IMR-90 (cell line): ENCODE results near the gene NDUFB10. TPM values are rescaled to one million over a fixed set of nuclear protein-coding genes. Genes with fewer than 3 reads are reported as not detected.

Experiments used
- MXI1 ChIP-seq: IDR thresholded peaks from 2 replicates; pipeline ENCODE4 v1.6.1; 2012; ENCODE audit warnings: low read depth, mild to moderate bottlenecking, low read length, moderate library complexity, borderline replicate concordance
- RAD21 ChIP-seq: IDR thresholded peaks from 2 replicates; pipeline ENCODE4 v1.6.1; 2012; ENCODE audit warnings: low read length, improper control_type of control experiment
- polyA plus RNA-seq, 3 experiments: library from polyadenylated mRNA; depleted of rRNA; stranded (reverse); fragments of >200 nt; gene quantifications; 2 replicates each; pipeline ENCODE4 v1.2.3, GENCODE V29; 2012; ENCODE audit warnings: low replicate concordance in 1 of 3
- total RNA-seq: library from RNA; depleted of rRNA; stranded (reverse); fragments of >200 nt; gene quantifications from 2 replicates; pipeline ENCODE4 v1.2.3, GENCODE V29; 2012
- TF ChIP-seq, protein P1 (sequence below): conservative IDR thresholded peaks from 2 replicates; pipeline ENCODE4 v1.5.1; 2012; ENCODE audit warnings: mild to moderate bottlenecking, low read depth, low read length, improper control_type of control experiment

NDUFB10 gene
- total and polyA plus RNA-seq, 2 of the 4 experiments (the other 2 are of a cell fraction), result 189 to 220 TPM

DNA sequence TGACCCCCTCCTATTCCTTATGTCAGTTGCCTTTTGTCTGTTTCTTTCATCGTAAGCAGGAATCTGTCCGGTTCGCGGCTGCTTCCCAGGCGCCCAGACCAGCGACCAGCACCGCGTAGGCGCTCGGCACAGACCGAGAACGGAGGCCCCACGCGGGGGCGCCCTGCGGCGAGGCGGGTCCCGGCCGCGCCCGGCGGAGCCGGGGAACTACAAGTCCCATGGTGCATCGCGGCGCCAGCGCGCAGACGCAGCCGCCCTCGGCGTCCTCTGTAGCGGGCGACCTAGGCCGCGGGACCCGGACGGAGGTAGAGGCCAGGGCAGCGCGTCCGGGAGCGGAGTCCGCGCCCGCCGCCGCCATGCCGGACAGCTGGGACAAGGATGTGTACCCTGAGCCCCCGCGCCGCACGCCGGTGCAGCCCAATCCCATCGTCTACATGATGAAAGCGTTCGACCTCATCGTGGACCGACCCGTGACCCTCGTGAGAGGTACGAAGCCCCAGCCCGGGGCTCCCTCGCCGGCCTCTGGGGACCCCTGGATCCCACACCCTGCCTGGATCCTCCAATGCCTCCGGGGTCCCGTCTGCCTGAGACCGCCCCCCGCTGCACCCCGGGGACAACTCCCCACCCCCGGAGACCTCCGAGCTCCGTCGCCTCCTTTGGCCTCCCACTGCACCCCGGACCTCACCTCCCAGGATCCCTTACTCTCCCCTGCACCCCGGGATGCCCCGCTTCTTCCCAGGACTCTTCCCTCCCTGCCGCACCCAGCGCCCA, at the start of gene NDUFB10 (continued):
- TF ChIP-seq, protein P1, sequence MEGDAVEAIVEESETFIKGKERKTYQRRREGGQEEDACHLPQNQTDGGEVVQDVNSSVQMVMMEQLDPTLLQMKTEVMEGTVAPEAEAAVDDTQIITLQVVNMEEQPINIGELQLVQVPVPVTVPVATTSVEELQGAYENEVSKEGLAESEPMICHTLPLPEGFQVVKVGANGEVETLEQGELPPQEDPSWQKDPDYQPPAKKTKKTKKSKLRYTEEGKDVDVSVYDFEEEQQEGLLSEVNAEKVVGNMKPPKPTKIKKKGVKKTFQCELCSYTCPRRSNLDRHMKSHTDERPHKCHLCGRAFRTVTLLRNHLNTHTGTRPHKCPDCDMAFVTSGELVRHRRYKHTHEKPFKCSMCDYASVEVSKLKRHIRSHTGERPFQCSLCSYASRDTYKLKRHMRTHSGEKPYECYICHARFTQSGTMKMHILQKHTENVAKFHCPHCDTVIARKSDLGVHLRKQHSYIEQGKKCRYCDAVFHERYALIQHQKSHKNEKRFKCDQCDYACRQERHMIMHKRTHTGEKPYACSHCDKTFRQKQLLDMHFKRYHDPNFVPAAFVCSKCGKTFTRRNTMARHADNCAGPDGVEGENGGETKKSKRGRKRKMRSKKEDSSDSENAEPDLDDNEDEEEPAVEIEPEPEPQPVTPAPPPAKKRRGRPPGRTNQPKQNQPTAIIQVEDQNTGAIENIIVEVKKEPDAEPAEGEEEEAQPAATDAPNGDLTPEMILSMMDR, result peak; percentile 84
- TF ChIP-seq MXI1 (peak; percentile 53; the same call in 1 of the 2 replicates), RAD21 (peak; percentile 34)
